Cardiac fibroblast (primary cell): ENCODE measurements around the gene STPG4.
A peak's percentile ranks its signal among the peaks of the same experiment; 100 is the strongest.

Experiments
- DNase-seq, 2 donors: peaks; one replicate each; pipeline versions ENCODE4 v3.0.0 to v3.0.0-alpha.2; 2010; ENCODE audit warnings: low read depth in 2 of 2
- H3K4me3 ChIP-seq, 2 donors: replicated peaks in 1 of 2; 1 replicate in 1 of 2; 2 replicates in 1 of 2; pipeline ENCODE4 v1.5.1; 2011; ENCODE audit warnings: low read depth in 2 of 2, low read length in 2 of 2, mild to moderate bottlenecking in 2 of 2, moderate library complexity in 1 of 2
- TF ChIP-seq, protein P1 (sequence below): IDR thresholded peaks from one replicate; pipeline ENCODE4 v1.5.1; 2011; ENCODE audit warnings: low read depth, mild to moderate bottlenecking, low read length, inconsistent platforms

STPG4 gene

DNA sequence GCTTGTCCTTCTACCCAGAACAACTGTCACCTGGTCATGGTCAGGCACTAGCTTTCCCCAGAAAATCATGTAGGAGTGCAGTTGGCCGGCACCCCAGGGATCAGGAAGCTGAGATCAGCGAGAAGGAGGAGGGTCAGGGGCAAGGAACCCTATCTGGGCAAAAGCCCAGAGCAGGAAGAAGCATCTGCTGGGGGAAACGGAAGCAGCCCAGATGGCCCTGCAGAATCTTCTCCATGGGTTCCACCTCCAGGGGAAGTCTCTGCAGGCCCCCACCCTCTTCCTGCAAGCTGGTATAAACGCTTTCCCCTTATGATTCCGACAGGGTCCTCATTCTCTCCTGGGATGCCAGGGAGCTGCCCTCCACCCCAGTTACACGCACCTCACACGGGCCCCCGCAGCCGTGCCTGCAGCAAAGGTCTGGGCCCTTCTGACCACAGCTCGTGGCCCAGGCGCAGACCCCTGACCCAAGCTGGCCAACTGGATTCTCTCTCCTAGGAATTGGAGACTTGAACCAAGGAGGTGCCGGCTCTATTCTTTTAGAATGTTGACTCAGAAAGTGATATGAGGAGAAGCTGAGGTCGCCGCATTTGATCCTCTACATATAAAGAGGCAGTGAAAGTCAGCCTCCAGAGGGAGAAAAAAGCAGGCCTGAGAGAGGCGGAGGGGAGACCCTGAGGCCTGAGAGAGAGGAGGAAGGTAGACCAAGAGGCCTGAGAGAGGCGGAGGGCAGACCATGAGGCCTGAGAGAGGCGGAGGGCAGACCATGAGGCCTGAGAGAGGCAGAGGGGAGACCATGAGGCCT is 71.0 kb downstream of the STPG4 start:
- TF ChIP-seq, protein P1, sequence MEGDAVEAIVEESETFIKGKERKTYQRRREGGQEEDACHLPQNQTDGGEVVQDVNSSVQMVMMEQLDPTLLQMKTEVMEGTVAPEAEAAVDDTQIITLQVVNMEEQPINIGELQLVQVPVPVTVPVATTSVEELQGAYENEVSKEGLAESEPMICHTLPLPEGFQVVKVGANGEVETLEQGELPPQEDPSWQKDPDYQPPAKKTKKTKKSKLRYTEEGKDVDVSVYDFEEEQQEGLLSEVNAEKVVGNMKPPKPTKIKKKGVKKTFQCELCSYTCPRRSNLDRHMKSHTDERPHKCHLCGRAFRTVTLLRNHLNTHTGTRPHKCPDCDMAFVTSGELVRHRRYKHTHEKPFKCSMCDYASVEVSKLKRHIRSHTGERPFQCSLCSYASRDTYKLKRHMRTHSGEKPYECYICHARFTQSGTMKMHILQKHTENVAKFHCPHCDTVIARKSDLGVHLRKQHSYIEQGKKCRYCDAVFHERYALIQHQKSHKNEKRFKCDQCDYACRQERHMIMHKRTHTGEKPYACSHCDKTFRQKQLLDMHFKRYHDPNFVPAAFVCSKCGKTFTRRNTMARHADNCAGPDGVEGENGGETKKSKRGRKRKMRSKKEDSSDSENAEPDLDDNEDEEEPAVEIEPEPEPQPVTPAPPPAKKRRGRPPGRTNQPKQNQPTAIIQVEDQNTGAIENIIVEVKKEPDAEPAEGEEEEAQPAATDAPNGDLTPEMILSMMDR = no peak
- peak; percentile 36 to 62 for DNase-seq
- H3K4me3 ChIP-seq = no peak overlapping the region

DNA sequence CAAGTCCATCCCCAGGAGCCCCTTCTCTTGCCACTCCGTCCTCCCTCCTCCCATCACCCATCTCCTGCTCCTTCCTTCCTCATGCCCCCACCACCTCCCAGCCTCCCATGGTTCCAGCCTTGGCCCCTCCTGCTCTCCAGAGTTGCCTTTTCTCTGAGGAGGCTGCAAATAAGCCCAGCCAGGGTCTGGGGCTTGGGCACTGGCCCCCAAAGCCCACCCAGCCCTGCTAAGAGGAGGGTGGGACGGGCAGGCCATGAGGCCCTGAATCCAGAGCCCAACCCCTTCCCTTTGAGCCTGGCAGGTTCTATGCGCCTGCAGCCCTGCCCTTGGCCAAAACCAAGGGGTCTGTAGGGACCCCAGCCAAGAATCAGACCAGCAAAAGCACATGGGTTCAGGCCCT is 71.6 kb downstream of the STPG4 start:
- DNase-seq = no peak
- TF ChIP-seq, protein P1 = no peak
- no peak overlapping the region for H3K4me3 ChIP-seq

DNA sequence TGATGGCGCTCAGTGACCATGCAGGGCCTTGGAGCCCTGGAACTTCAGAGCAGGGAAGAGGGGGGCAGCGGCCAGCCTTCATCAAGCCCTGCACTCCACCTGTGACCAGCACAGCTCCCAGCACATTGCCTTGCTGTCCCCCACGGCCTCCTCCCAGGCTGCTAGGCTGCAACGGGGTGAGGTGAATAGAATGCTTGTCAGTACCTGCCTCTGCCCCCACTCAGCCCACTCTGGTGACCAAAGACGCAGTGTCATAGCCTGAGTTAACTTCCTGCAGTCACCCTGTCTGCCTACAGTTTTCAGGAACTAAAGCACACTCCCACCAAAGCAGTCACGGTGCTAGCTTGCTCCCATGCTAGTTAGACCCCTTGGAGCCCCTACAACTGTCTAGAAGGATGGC is 72.1 kb downstream of the STPG4 start:
- H3K4me3 ChIP-seq = no peak overlapping the region
- no peak for DNase-seq
- TF ChIP-seq, protein P1 = no peak

DNA sequence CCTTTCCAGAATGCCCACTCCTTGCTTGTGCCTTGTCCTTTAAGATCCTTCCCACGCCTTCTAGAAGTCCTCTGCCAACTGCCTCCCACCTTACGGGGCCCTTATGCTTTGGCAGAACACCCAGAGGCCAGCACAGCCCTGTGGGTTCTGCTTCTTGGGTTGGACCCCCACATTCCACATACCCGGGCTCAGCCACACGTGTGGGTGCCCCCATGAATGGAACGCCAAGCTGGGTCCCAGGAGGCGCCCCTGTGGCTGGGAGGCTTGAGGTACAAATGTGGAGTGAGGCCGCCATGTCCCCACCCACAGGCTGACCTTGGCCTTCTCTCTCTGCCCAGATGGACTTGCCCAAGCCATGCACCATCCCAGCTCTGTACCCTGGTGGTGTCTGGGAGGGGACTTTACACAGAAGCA is 74.2 kb downstream of the STPG4 start:
- TF ChIP-seq, protein P1 = no peak
- DNase-seq = no peak

DNA sequence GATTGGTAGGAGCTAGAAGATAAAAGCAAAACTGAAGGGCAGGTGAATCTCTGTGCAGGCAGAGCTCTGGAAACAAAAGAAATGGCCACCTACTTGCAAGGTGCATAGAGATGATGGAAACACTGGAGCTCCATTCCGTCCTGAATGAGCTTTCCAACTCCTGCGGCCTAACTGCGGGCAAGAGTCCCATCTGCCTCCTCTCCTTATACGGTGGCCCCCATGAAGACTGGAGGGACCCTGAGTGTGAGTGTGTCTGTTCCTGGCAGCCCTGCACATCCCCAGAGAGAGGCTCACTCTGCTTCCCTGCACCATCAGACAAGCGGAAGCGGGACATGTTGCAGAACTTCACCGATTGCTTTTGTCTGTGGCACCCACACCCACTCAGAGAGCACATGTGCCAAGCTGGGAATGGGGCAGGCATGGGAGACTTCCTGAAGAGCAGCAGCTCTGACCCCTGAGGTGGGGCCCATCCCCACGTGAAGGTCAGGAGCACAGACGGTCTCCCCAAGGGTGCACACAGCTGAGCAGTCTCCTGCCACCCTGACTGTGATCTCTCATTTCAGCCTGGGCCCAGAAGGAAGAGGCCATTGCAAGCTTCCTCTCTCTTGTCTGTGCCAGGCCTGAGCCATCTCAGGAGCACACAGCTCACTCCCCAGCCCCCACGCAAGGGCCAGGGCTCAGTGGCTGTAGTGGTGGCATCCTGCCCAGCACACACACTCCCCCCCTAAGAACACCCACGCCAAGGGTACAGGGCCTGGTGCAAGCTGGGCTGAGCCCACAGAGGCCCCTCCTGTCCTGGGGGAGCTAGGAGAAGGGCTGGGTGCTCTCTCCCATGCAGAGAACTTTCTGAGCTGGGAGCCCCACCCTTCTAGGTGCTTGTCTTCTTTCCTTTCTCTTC is 75.3 kb downstream of the STPG4 start:
- TF ChIP-seq, protein P1 = no peak
- no peak overlapping the region for H3K4me3 ChIP-seq
- peak in 1 of 2 donors; percentile 62 for DNase-seq

More for the DNA sequence above, 74.2 kb downstream of the STPG4 start:
- no peak overlapping the region for H3K4me3 ChIP-seq

DNA sequence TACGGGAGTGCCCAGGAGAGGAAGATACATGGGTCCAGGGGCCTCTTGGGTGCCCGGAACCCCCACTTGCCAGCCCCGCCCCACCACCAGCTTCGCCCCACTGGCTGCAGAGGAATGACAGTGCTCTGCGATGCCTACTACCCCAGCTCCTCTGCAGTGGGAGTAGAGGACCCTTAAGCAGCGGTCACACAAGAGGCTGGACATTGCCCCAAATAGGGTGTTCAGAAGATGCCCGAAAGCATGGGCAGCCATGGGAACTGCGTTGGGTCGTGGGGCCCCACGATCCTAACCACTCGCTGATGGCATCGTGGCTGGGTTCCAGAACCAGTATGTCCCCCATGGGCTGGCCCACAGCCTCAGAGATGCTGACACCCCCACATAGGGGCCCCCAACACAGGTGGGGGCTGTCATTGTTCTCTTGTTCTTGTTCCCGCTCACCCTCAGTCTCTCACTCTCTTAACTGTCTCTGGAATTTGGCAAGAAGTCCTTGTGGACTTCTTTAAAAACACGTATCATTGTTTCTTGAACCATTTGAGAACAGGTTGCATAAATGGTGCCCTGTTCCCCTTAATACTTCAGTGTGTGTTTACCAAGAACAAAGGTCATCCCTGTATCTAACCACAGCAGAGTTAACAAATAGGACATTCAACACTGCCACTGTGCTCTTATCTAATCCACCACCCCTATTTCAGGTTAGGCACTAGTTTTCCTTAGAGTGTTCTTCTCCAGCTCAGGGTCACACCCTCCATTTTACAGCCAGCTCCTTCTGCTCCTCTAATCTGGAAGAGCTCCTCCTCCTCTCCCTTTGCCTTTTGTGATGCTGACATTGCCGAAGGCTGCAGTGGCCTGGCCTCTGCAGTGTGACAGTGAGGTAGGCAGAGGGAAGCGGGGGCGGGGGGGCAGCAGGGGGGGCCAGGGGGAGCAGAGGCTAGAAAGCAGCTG is 76.3 kb downstream of the STPG4 start:
- no peak overlapping the region for H3K4me3 ChIP-seq
- TF ChIP-seq, protein P1 = no peak
- no peak for DNase-seq
